ENCODE measurements around the gene TRAPPC2L.
A peak's percentile ranks its signal among the peaks of the same experiment; 100 is the strongest.
"Not testable (repeated sequence)": the region's sequence is repeated elsewhere in the genome, so short reads cannot be mapped to it uniquely, and the experiment has no call there.

Gene TRAPPC2L

DNA sequence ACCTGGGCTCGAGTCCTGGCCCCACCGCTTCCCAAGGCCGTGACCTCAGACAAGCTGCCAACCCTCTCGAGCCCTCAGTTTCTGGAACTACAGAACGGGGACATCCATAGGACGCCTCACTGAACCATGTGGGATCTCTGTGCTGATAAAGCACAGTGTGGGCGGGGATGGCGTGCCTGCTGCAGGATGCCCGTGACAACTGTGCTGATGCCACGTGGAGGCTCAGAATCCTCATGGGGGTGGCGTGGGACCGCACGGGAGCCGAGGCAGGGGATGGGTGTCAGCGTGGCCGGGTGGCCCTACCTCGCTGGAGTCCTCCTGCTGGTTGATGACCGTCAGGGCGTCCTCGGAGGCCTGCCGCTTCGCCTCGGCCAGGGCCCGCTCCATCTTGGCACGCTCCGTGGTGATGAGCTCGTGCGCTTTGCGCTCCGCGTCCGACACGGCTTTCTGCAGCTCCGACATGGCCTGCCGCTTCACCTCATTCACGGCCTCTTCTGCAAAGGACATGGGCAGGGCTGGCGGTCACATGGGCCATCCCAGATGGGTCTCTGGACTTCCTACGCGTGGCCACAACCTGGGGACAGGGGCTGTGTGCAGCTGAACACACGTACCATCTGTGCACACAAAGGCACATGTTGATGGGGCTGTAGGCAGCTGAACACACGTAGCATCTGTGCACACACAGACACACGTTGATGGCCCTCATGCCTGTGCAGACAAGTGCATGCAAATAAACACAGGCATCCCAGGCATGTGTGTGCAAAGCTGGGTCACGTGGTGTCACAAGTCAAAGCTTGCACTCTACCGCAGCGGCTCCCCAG lies 22.2 kb downstream of the TRAPPC2L start:
- no peak for DNase-seq

DNA sequence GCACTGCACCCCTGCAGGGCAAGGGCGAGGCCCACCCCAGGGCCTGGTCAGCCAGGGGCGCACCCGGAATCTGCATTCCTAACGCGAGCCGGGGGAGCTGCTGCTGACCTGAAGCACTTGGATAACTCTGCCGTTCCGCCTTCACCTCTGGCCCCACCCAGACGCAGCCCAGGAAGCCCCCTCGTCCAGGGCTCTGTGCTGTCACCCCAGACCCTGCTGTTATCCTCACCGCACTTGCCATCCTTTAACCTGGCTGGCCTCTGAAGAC lies 22.8 kb downstream of the TRAPPC2L start:
- no peak for DNase-seq

DNA sequence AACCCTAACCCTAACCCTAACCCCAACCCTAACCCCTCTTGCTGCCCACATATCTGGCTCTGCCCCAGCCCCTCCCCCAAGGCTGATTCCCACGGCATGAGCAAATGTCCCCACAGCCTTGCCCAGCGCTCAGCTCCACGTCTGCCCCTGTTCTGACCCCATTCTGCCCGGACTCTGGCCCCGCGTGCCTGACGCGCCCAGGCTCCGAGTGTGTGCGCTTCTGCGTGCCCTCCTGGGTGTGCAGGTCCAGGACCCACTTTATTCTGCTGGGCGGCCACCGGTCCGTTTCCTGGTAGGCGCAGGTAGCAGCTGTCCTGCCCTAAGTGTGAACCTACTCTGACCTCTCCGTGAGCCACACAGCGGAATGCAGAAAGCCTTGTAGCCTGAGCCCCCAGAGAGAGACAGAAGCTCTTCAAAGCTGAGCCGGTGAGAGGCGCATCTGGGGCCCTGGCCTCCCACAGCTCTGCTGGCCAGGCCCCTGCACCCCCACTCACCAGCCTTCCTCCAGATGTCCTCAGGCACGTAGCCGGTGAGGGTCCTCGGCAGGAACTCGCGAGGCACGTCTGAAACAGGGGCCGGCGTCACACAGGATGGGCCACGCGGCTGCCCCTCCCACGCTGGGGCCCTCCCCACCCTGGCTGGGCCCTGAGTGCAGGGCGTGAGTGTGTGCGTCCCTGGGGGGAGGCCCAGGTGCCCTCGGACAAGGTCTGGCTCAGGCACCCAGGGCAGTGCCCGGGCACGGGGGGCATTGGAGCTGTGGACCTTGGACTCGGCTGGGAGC lies 23.5 kb downstream of the TRAPPC2L start:
- no peak for DNase-seq

GRCh38 chr16:88881007-88881615 lies 24.2 kb downstream of the TRAPPC2L start:
- no peak for DNase-seq

DNA sequence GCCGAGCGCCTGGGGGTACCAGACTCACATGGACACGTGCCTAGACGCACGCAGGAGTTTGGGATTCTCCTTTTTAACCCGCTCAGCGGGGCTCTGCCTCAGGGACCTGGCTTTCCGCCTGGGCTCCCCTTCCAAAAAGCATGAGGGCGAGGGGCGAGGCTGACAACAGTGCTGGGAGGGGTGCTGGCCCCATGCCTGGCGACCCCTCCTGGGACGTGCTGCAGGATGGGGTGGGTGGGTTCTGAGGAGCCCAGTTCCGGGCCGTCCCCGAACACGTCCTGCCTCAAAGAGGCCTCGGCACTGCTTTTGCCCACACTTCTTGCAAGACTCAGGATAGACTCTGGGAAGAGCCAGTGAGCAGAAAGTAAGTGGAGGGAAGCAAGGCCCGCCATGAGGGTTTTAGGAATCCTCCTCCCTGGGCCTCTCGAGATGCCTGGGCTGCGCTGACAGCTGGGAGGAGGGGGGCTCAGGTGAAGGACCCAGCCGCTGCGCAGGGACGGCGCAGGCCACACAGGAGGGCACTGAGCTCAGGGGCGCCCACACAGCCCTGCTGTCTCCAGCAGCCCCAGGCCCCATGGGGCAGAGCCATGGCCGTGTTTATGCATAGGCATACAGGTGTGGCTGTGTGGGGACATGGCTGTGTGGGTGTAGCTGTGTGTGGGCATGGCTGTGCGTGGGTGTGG lies 24.9 kb downstream of the TRAPPC2L start:
- DNase-seq, result no peak

DNA sequence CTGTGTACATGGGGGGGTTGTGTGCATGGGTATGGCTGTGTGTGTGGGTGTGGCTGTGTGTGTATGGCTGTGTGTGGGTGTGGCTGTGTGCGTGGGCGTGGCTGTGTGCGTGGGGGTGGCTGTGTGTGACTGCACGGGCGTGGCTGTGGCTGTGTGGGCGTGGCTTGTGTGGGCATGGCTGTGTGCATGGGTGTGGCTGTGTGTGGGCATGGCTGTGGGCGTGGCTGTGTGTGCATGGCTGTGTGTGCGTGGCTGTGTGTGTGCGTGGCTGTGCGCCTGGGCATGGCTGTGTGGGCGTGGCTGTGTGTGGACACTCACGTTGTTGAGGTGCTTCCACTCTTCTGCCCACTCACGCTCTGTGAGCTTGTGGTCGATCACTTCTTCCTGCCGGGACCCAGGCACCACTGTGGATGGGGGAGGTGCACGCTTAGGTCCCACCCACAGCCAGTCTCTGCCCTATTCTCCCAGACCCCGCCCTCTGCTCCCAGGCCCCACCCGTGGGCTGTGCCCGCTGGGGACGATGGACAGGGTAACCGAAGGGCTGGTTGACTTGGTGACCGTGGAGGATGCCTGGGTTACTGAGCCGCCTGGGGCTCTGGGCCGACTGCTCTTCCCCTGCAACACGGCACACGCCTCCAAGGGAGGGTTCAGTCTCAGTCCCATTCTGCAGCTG lies 25.6 kb downstream of the TRAPPC2L start:
- DNase-seq, result peak; percentile 41

GRCh38 chr16:88883117-88883895 lies 26.4 kb downstream of the TRAPPC2L start:
- no peak for DNase-seq

GRCh38 chr16:88883946-88884345 lies 27.0 kb downstream of the TRAPPC2L start:
- DNase-seq, result no peak

GRCh38 chr16:88884569-88885271 lies 27.8 kb downstream of the TRAPPC2L start:
- DNase-seq, result no peak

DNA sequence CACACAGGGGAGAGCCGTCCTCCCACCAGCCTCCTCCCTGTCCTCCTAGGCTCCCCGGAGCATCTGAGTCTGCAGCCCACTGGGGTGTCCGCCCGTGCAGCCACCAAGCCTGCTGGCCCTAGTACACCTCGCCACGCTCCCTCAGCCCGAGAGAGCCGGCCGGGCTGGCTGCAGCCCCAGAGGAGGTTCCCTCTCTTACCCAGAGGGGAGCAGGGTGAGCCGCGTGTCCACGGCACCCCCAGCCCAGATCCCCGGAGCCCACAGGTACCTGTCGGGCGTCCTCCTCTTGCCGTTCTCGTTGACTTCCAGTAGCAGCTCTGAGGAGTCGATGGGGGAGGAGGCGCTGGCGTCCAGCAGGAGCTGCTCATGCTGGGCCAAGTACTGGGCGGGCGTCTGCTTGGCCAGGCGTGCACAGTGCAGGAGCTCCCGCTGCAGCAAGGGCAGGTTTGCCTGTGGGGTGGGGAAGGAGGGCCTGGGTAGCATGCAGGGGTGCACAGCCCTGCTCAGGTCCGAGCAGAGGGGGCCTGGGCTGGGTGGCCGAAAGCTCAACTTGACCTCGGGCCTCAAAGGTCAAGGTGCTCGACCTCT lies 28.9 kb downstream of the TRAPPC2L start:
- DNase-seq, result no peak

DNA sequence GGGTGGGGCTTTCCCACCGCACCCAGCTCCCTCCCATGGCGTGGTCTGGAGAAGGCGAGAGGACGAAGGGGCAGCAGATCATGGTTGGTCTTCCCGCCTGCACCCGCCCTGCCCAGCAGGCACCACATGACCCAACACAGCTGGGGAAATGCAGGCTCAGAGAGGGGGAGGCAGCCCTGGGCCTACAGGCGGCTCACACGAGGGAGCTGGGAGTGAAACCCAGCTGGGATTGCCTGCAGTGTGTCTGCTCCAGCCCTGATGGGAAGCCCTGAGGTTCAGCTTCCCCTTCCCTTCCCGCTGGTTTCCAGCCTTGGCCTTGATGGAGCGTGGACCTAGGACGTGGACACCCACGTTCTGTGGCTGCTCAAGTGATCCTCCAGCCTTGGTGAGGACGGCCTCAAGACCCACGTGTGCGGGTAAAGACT lies 29.5 kb downstream of the TRAPPC2L start:
- no peak for DNase-seq

DNA sequence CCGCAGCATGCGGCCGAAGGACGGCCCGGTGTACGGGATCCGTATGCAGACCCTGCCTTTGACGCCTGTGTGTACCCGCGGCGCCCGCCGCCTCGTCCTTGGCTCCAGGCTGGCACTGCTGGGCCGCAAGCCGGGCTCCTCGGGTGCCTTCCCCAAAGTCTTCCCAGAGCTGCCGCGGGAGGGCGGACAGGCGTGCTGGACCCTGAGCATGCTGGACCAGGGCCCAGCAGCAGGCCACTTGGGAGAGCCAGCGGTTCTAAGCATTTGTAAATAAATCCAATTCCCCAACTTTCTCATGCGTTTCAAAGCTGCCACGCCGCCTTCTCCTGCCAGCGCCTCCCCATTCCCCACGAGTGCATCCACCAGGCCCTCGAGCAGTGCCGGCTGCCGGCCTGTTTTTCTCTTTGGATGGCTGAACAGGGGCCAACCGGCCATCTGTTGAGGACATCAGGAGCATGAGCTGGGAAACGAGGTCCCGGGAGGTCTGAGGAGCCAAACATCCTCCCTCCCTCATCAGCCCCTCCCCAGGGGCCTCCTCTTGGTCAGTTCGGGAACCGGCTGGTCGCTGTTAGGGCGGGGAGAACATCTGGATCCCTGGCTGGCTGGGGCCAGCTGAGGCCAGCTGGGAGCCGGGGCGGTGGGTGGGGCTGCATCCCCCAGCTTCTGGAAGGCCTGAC lies 30.1 kb downstream of the TRAPPC2L start:
- DNase-seq, result no peak

- DNase-seq, result no peak
Observed at GRCh38 chr16:88888057-88888456, 31.1 kb downstream of the TRAPPC2L start.

DNA sequence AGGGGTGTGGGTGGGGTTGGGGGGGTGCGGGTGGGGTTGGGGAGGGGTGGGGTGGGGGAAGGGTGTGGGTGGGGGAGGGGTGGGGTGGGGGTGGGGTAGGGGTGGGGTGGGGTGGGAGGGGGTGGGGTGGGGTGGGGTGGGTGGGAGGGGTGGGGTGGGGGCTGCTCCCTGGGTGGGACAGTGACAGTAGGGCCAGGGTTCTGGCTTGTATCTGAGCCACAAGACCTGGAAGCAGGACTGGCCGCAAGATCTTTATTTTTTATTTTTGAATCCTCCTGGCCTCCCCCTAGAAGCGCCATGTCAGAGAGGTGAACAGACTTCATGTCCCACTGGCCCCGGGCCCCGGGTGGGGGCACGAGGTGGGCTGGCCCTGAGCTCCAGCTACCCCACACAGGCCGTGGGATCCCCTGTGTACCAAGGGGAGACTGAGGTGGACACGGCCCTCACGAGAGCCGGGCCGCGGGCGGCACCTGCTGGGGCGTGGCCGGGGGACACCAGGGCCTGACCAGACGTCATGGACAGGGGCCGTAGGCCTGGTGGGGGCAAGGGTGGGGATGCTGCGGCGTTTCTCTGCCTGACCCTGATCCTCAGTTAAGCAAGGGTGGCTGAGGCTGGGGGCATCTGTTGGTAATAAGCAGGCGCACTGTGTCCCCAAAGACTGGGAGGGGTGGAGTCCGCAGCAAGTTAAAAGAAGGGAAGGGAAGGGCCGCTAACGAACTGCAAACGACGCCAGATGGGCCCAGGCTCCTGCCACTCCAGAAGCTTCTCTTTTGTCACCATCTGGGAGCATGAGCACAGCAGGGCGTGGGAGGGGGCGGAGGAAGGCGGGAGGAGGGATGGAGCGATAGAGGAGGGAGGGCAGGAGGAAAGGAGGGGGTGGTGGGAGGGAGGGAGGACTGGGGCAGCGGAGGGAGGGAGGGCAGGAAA lies 31.8 kb downstream of the TRAPPC2L start:
- DNase-seq, result peak; percentile 43

- not testable (repeated sequence) for DNase-seq
Observed at GRCh38 chr16:88889702-88890352, 32.9 kb downstream of the TRAPPC2L start.

DNA sequence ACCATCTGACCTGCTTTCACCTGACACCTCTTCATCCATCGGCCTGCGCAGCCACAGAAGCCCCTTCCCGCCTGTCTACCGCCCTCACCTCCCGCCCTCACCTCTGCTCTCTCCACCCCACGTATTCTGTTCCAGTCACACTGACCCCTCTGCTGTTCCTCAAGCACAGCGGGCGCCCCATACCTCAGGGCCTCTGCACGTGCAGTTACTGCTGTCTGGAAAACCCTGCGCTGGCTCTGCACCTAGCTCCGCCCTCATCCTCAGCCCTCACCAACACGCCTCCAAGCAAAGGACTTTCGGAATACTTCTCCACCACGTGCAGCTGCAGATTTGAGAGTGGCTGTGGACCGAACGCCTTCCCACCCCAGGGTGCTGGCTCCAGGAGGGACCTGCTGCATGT lies 34.2 kb downstream of the TRAPPC2L start:
- no peak for DNase-seq

DNA sequence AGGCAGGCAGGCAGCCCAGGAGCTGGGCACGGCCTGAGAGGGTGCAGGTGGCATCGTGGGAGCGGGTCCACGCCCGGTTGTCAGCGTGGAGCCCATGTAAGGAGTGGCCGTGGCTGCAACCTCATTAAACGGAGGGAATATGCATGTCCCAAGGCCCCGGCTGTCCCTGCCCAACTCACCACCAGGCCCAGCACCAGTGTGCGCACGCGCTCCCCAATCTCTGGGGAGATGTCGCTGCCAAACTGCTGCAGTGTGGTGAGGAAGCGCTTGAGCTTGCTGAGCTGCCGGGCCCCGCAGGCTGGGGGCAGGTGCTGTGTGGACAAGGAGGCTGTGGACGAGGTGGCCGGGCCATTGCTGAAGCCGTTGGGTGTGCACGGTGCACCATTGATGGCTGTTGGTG lies 35.1 kb downstream of the TRAPPC2L start:
- DNase-seq, result no peak

- no peak for DNase-seq
Observed at GRCh38 chr16:88893127-88893968, 36.4 kb downstream of the TRAPPC2L start.

Data from OCI-M1 (cell line).